ENCODE results near the gene OR2AE1. TPM values are rescaled to one million over a fixed set of nuclear protein-coding genes. Genes with fewer than 3 reads are reported as not detected.
"Not testable (repeated sequence)": the region's sequence is repeated elsewhere in the genome, so short reads cannot be mapped to it uniquely, and the experiment has no call there.

The OR2AE1 gene
- total and polyA plus RNA-seq, 12 donors = 0.11 to 0.28 TPM; not detected in 10

GRCh38 chr7:99894738-99895137, 17.9 kb upstream of the OR2AE1 start:
- intact Hi-C loops (cut with DNase I) = no loop called here
- peaks cover 0 to 2% of the 10 kb centered on the region in 2 donors for H3K4me1 ChIP-seq (replicated peaks in 1 of 2)
- H3K4me3 ChIP-seq = no peak overlapping the region
- H3K27me3 ChIP-seq = no peaks in the 10 kb centered on the region
- H3K9me3 ChIP-seq (replicated peaks in 1 of 3) = no peaks in the 10 kb centered on the region
- no peak for DNase-seq
- TF ChIP-seq CTCF (IDR thresholded peaks at IDR 0.05) (no peak), POLR2A (IDR thresholded peaks at IDR 0.05) (no peak)
- no peak overlapping the region for H3K27ac ChIP-seq
- H3K36me3 ChIP-seq (replicated peaks in 1 of 2) = peaks cover 0 to 14% of the 10 kb centered on the region in 2 donors

- H3K4me3 ChIP-seq = no peak overlapping the region
- TF ChIP-seq CTCF (IDR thresholded peaks at IDR 0.05) (no peak), POLR2A (IDR thresholded peaks at IDR 0.05) (no peak)
- WGBS, 4 donors = 70 to 76% (median 74%) methylated on average over 5 of the region's 5 CpGs
- intact Hi-C loops (cut with DNase I) = no loop called here
- no peaks in the 10 kb centered on the region for H3K27me3 ChIP-seq
- DNase-seq = no peak
- H3K9me3 ChIP-seq (replicated peaks in 1 of 3) = no peaks in the 10 kb centered on the region
- H3K27ac ChIP-seq = no peak overlapping the region
- H3K4me1 ChIP-seq (replicated peaks in 1 of 2) = peaks cover 0 to 6% of the 10 kb centered on the region in 2 donors
- H3K36me3 ChIP-seq (replicated peaks in 1 of 2) = peaks cover 0 to 13% of the 10 kb centered on the region in 2 donors
Measured at GRCh38 chr7:99893280-99893679, 16.4 kb upstream of the OR2AE1 start.

DNA sequence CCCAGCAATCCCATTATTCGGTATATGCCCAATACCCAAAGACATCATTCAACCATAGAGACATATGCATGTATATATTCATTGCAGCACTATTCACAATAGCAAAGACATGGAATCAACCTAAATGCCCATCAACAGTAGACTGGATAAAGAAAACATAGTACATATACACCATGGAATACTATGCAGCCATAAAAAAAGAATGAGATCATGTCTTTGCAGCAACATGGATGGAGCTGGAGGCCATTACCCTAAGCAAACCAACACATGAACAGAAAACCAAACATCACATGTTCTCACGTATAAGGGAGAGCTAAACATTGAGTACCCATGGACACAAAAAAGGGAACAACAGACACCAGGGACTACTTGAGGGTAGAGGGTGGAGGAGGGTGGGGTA, 13.5 kb upstream of the OR2AE1 start:
- DNase-seq; intact Hi-C loops (cut with DNase I): not testable (repeated sequence)

DNA sequence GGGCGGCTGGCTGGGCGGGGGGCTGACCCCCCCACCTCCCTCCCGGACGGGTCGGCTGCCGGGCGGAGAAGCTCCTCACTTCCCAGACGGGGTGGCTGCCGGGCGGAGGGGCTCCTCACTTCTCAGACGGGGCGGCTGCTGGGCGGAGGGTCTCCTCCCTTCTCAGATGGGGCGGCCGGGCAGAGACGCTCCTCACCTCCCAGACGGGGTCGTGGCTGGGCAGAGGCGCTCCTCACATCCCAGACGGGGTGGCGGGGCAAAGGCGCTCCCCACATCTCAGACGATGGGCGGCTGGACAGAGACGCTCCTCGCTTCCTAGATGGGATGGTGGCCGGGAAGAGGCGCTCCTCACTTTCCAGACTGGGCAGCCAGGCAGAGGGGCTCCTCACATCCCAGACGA, 11.5 kb upstream of the OR2AE1 start:
- H3K4me1 ChIP-seq (replicated peaks in 1 of 2); H3K9me3 ChIP-seq (replicated peaks in 1 of 3); H3K27me3 ChIP-seq; H3K27ac ChIP-seq; DNase-seq; H3K4me3 ChIP-seq; intact Hi-C loops (cut with DNase I): not testable (repeated sequence)
- WGBS, 4 donors = 85 to 95% (median 88%) methylated on average over 4 to 26 of the region's 29 CpGs
- H3K36me3 ChIP-seq (replicated peaks in 1 of 2) = peaks cover 0 to 13% of the 10 kb centered on the region in 2 donors

More for the DNA sequence above, 13.5 kb upstream of the OR2AE1 start:
- not testable (repeated sequence) for H3K27me3 ChIP-seq; H3K27ac ChIP-seq; H3K4me1 ChIP-seq (replicated peaks in 1 of 2); H3K9me3 ChIP-seq (replicated peaks in 1 of 3); H3K4me3 ChIP-seq
- WGBS, 4 donors = 95 to 100% (median 98%) methylated on average over 2 of the region's 2 CpGs
- peaks cover 0 to 13% of the 10 kb centered on the region in 2 donors for H3K36me3 ChIP-seq (replicated peaks in 1 of 2)

- no peak for TF ChIP-seq CTCF (IDR thresholded peaks at IDR 0.05)
- no peak for TF ChIP-seq POLR2A (IDR thresholded peaks at IDR 0.05)
- Histone ChIP-seq H3K4me3 (no peak overlapping the region), H3K27me3 (no peaks in the 10 kb centered on the region), H3K27ac (no peak overlapping the region), H3K9me3 (replicated peaks in 1 of 3) (no peaks in the 10 kb centered on the region), H3K36me3 (replicated peaks in 1 of 2) (no peaks in the 10 kb centered on the region), H3K4me1 (replicated peaks in 1 of 2) (no peaks in the 10 kb centered on the region)
- 80 to 94% (median 86%) methylated on average over 4 of the region's 4 CpGs for WGBS, 4 donors
- DNase-seq = no peak
- intact Hi-C loops (cut with DNase I) = no loop called here
Measured at GRCh38 chr7:99881370-99881769, 4.5 kb upstream of the OR2AE1 start.
